ENCODE data around the gene ACAP1.

DNA sequence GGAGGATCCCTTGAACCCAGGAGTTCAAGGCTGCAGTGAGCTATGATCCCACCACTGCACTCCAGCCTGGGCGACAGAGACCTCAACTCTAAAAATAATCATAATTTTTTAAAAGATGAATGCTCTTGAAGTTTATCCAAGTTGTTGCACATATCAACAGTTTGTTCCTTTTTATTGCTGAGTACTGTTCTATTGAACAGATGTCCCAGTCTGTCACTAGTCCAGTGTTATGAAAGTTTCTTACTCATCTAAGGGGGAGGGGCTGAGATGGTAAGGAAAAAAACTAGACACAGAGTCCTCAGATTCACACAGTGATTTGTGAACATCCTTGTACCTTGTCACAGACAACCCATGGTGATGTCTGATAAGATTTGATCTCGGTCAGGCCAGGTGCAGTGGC is 3.9 kb downstream of the ACAP1 start:
- TF ChIP-seq, protein P1, sequence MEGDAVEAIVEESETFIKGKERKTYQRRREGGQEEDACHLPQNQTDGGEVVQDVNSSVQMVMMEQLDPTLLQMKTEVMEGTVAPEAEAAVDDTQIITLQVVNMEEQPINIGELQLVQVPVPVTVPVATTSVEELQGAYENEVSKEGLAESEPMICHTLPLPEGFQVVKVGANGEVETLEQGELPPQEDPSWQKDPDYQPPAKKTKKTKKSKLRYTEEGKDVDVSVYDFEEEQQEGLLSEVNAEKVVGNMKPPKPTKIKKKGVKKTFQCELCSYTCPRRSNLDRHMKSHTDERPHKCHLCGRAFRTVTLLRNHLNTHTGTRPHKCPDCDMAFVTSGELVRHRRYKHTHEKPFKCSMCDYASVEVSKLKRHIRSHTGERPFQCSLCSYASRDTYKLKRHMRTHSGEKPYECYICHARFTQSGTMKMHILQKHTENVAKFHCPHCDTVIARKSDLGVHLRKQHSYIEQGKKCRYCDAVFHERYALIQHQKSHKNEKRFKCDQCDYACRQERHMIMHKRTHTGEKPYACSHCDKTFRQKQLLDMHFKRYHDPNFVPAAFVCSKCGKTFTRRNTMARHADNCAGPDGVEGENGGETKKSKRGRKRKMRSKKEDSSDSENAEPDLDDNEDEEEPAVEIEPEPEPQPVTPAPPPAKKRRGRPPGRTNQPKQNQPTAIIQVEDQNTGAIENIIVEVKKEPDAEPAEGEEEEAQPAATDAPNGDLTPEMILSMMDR (IDR thresholded peaks at IDR 0.05 in 8 of 11, conservative IDR thresholded peaks at IDR 0.05 in 3 of 11) = no peak
- TF ChIP-seq POLR2A (IDR thresholded peaks at IDR 0.05) (no peak), POLR2AphosphoS5 (IDR thresholded peaks at IDR 0.05) (no peak)
